Right lobe of liver (tissue), 4 donors: ENCODE results near the gene GDNF.

Experiments used
- POLR2A ChIP-seq: fragments of 450-650 bp; IDR thresholded peaks from one replicate; pipeline ENCODE4 v1.6.1; 2017; ENCODE audit warnings: antibody characterized with exemption, mild to moderate bottlenecking
- TF ChIP-seq, protein P1 (sequence below), 4 donors: fragments of 200-600 bp in 3 of 4; fragments of 450-650 bp in 1 of 4; IDR thresholded peaks; one replicate each; pipeline versions ENCODE4 v1.5.1 to v1.8.0; 2016 to 2022; ENCODE audit warnings: antibody characterized with exemption in 4 of 4, mild to moderate bottlenecking in 2 of 4
- donor health status: DM: no; HTN: no; CAD: no.
- donor health status: DM: no; HTN: no; CAD: no.
- donor health status: DM: no; HTN: yes; CAD: no.

DNA sequence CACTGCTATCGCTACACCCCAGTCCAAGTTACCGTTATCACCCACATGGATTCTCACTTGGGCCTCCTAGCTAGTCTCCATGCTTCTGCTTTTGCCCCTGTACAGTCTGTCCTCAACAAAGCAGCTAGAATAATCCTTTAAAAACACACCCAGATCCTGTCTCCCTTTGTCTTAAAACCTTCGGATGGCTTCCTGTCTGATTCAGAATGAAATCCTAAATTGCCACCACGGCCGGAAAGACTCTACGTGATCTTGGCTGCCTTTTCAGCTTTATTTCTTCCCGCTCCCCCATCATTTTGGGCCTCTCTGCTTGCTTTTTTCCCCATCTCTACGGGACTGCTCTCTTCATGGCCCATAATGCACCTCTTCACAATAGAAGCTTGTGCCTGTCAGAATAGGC is 33.4 kb downstream of the GDNF start:
- TF ChIP-seq, protein P1, sequence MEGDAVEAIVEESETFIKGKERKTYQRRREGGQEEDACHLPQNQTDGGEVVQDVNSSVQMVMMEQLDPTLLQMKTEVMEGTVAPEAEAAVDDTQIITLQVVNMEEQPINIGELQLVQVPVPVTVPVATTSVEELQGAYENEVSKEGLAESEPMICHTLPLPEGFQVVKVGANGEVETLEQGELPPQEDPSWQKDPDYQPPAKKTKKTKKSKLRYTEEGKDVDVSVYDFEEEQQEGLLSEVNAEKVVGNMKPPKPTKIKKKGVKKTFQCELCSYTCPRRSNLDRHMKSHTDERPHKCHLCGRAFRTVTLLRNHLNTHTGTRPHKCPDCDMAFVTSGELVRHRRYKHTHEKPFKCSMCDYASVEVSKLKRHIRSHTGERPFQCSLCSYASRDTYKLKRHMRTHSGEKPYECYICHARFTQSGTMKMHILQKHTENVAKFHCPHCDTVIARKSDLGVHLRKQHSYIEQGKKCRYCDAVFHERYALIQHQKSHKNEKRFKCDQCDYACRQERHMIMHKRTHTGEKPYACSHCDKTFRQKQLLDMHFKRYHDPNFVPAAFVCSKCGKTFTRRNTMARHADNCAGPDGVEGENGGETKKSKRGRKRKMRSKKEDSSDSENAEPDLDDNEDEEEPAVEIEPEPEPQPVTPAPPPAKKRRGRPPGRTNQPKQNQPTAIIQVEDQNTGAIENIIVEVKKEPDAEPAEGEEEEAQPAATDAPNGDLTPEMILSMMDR (IDR thresholded peaks at IDR 0.05) = no peak
- no peak for TF ChIP-seq POLR2A
